Fibroblast of villous mesenchyme (primary cell): ENCODE data around the gene RTL5. TPM values are rescaled to one million over a fixed set of nuclear protein-coding genes. Genes with fewer than 3 reads are reported as not detected.

Experiments used
- DNase-seq: peaks from one replicate; pipeline ENCODE4 v3.0.0-alpha.2; 2010; ENCODE audit warnings: low read depth
- H3K4me3 ChIP-seq: 2 replicates; pipeline ENCODE4 v1.5.1; 2011; ENCODE audit warnings: low read depth, mild to moderate bottlenecking, low read length
- total RNA-seq: library from RNA; depleted of rRNA; stranded (reverse); fragments of >200 nt; gene quantifications from 2 replicates; pipeline ENCODE4 v1.2.3, GENCODE V29; 2012
- TF ChIP-seq, protein P1 (sequence below): IDR thresholded peaks from 2 replicates; pipeline ENCODE4 v1.5.1; 2012; ENCODE audit warnings: low read depth, mild to moderate bottlenecking, low read length; ENCODE audit not compliant: insufficient read depth

Gene RTL5
- total RNA-seq, 1 donor, result 2.2 TPM

DNA sequence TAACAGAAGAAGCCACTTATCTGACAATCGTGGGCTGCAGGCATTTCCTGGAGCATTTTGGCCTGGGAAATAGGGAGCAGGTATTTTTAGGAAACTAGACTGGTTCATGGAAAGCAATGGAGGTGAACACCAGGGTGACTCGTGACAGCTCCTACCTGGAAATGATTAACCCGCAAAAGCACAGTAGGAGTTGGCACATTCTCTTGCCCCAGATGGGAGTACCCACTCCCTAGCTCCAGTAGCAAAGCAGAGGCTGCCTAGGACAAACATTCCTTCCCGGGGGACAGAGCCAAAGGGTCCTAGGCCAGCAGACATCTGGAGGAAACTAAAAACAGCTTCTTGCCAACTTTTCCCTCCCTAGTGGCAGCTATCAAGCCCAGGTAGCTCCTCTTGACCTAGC is 29.0 kb downstream of the RTL5 start:
- TF ChIP-seq, protein P1, sequence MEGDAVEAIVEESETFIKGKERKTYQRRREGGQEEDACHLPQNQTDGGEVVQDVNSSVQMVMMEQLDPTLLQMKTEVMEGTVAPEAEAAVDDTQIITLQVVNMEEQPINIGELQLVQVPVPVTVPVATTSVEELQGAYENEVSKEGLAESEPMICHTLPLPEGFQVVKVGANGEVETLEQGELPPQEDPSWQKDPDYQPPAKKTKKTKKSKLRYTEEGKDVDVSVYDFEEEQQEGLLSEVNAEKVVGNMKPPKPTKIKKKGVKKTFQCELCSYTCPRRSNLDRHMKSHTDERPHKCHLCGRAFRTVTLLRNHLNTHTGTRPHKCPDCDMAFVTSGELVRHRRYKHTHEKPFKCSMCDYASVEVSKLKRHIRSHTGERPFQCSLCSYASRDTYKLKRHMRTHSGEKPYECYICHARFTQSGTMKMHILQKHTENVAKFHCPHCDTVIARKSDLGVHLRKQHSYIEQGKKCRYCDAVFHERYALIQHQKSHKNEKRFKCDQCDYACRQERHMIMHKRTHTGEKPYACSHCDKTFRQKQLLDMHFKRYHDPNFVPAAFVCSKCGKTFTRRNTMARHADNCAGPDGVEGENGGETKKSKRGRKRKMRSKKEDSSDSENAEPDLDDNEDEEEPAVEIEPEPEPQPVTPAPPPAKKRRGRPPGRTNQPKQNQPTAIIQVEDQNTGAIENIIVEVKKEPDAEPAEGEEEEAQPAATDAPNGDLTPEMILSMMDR, result no peak
- H3K4me3 ChIP-seq, result no peak overlapping the region
- no peak for DNase-seq

DNA sequence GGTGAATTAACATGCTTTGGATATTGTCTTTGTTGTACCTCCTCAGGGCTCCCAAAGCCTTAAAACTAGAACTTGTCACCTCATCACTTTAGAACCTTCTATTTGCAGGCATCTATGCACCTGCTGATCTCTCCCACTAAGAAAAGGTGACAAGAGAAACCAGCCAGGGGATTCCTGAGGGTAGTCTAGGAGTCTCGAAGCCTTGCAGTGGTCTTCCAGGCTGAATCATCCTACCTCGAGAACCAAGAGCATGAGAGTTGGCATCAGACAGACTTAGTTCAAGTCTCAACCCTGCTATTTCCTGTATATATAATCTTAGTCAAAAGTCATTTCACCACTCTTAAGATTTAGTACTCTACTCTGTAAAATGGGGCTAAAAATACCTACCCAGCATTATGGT is 29.6 kb downstream of the RTL5 start:
- TF ChIP-seq, protein P1, result no peak
- DNase-seq, result no peak
- H3K4me3 ChIP-seq, result no peak overlapping the region

- TF ChIP-seq, protein P1, result no peak
- DNase-seq, result no peak
- H3K4me3 ChIP-seq, result no peak overlapping the region
Measured at GRCh38 chrX:72101597-72102037, 30.1 kb downstream of the RTL5 start.

DNA sequence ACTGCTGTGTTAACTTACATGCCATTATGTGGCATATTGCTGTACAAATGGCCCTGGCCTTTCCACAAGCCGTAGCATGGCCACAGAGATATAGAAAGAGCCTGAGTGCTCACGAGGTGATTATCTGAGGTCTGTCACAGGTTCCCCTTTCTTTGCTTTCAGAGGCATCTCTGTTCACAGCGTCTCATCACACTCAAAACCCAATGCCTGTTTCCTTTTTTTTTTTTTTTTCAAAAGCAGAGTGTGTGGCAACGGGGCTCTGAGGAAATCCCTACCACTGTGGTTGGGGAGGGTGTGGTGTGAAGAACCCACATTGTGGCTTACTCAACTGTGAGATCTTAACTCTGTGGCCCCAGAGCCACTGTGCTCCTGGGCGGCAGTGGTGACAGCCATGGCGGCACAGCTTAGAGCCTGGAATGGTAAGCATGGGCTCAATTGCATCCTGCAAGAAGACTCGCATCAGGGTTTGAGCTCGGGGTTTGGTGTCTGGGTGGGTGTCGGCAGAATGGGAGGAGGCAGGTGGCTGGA is 30.8 kb downstream of the RTL5 start:
- no peak for DNase-seq
- TF ChIP-seq, protein P1, result no peak
- H3K4me3 ChIP-seq, result no peak overlapping the region

DNA sequence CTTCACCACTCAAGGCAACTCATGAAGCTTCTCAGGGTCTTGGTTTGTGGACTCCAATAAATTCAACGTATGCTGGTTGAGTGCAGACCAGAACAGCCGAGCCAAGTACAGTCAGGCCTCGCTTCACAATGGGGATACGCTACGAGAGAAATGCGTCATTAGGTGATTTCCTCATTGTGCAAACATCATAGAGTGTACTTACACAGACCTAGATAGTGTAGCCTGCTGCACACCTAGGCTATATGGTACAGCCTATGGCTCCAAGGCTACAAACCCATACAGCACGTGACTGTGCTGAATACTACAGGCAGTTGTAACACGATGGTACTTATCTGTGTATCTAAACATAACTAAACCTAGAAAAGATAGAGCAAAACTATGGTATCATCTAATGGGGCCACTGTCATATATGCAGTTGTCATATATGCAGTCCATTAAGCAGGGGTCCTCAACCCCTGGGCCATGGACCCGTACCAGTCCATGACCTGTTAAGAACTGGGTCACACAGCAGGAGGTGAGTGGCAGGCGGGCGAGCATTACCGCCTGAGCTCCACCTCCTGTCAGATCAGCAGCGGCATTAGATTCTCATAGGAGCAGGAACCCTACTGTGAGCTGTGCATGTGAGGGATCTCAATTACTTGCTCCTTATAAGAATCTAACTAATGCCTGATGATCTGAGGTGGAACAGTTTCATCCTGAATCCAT is 31.5 kb downstream of the RTL5 start:
- H3K4me3 ChIP-seq, result no peak overlapping the region
- TF ChIP-seq, protein P1, result no peak
- no peak for DNase-seq

GRCh38 chrX:72097098-72097497 is 34.6 kb downstream of the RTL5 start:
- DNase-seq, result no peak
- TF ChIP-seq, protein P1, result no peak
- H3K4me3 ChIP-seq, result no peak overlapping the region
